ENCODE results near the gene ARL8B. TPM values are rescaled to one million over a fixed set of nuclear protein-coding genes. Genes with fewer than 3 reads are reported as not detected.

ARL8B gene
- 10 to 100 TPM; 22.8 to 80.2 (median 51.2) TPM for total RNA-seq

DNA sequence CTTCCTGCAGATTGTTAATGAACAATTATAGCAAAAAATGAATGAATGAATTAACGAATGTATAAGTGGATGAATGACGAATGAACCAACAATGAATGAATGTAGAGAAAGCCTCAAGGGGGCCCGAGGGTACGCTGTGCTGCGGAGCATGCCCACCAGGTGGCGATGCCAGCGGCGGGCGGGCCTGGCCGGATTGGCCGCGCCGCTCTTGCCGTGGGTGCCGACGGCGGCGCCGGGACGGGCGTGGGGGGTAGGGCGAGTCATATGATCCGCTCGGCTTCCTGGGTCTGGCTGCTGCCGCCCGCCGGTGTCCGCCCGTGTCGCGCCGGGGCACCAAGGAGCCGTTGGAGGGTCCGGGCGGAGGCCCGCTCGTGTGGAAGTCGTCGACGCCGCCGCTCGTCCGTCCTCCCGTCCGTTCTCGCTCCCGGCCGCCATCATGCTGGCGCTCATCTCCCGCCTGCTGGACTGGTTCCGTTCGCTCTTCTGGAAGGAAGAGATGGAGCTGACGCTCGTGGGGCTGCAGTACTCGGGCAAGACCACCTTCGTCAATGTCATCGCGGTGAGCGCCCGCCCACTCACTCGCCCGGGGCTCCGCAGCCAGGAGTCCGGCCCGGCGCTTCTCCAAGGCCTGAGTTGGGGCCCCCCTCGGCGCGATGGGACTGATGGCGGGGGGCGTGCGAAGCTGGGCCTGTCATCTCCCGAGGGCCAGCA is at the start of gene ARL8B:
ARL8B (plus strand) TSS at position 263 of the 711 bp plus-strand sequence; CDS start at position 437, 174 bp downstream.
- H3K9me3 ChIP-seq: no peaks in the 10 kb centered on the region
- peak within 1 kb of the TSS; percentile 94 to 100 for H3K4me3 ChIP-seq
- H3K27ac ChIP-seq: peak within 1 kb of the TSS; percentile 89 to 92
- DNase-seq: peak; percentile 82 to 88
- TF ChIP-seq POLR2A (IDR thresholded peaks at IDR 0.05): peak; percentile 35 to 74
- TF ChIP-seq, protein P1, sequence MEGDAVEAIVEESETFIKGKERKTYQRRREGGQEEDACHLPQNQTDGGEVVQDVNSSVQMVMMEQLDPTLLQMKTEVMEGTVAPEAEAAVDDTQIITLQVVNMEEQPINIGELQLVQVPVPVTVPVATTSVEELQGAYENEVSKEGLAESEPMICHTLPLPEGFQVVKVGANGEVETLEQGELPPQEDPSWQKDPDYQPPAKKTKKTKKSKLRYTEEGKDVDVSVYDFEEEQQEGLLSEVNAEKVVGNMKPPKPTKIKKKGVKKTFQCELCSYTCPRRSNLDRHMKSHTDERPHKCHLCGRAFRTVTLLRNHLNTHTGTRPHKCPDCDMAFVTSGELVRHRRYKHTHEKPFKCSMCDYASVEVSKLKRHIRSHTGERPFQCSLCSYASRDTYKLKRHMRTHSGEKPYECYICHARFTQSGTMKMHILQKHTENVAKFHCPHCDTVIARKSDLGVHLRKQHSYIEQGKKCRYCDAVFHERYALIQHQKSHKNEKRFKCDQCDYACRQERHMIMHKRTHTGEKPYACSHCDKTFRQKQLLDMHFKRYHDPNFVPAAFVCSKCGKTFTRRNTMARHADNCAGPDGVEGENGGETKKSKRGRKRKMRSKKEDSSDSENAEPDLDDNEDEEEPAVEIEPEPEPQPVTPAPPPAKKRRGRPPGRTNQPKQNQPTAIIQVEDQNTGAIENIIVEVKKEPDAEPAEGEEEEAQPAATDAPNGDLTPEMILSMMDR (IDR thresholded peaks at IDR 0.05): peak; percentile 95 to 96 (median 95)
- intact Hi-C loops (cut with DNase I; ENCODE audit: low total_unique reads): no loop called here
- peaks cover 5 to 12% of the 10 kb centered on the region in 2 donors for H3K4me1 ChIP-seq
- no peaks in the 10 kb centered on the region for H3K27me3 ChIP-seq
- no peaks in the 10 kb centered on the region for H3K36me3 ChIP-seq

DNA sequence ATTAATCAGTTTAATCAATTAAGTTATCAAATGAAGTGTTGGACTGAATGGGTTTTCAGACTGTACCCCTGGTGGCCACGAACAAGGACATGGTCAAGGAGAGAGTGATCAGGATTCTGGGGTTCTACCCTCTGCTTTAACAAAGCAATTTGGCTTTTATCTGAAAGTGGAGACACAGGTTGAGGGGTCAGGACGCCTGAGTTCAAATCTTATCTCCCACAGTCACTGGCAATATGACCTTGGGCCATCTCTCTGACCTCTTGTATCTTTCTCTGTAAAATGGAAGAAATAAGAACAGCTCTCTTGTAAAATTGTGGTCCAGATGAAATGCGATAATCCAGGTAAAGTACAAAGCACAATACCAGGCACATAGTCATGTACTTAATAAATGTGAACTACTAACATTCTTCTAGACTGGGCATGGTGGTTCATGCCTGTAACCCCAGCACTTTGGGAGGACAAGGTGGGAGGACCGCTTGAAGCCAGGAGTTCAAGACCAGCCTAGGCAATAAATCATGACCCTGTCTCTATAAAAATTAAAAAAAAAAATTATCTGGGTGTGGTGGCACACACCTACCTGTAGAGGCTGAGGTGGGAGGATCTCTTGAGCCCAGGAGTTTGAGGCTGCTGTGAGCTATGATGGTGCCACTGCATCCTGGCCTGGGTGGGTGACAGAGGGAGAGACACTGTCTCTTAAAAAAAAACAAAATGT is 48.6 kb upstream of the ARL8B start:
- H3K4me3 ChIP-seq: no peak overlapping the region
- H3K4me1 ChIP-seq: no peaks in the 10 kb centered on the region
- no peaks in the 10 kb centered on the region for H3K27me3 ChIP-seq
- no peaks in the 10 kb centered on the region for H3K36me3 ChIP-seq
- TF ChIP-seq, protein P1 (IDR thresholded peaks at IDR 0.05): no peak
- no peak for TF ChIP-seq POLR2A (IDR thresholded peaks at IDR 0.05)
- no peak overlapping the region for H3K27ac ChIP-seq
- intact Hi-C loops (cut with DNase I; ENCODE audit: low total_unique reads): no loop called here
- no peaks in the 10 kb centered on the region for H3K9me3 ChIP-seq
- DNase-seq: no peak

DNA sequence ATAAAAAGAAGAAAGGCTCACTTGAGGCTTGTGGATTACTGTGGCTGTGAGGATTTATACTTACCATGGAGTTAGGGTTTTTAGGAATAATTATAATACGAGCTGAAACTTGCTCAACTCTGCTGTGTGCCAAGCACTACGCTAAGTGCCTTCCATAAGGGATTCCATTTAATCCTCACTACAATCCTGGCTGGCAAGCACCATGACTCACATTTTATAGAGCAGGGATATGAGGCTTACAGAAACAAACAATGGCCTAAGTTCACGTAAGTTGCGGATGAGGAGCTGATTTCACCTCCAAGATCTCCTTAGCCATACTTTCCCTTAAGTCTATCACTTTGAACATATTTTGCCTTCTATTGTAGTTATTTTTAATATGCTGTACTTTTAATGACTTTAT is 43.9 kb upstream of the ARL8B start:
- Histone ChIP-seq H3K4me1 (no peaks in the 10 kb centered on the region), H3K27ac (no peak overlapping the region), H3K36me3 (no peaks in the 10 kb centered on the region), H3K4me3 (no peak overlapping the region), H3K9me3 (no peaks in the 10 kb centered on the region), H3K27me3 (no peaks in the 10 kb centered on the region)
- no peak for TF ChIP-seq POLR2A (IDR thresholded peaks at IDR 0.05)
- TF ChIP-seq, protein P1 (IDR thresholded peaks at IDR 0.05): no peak
- intact Hi-C loops (cut with DNase I; ENCODE audit: low total_unique reads): no loop called here
- DNase-seq: no peak

DNA sequence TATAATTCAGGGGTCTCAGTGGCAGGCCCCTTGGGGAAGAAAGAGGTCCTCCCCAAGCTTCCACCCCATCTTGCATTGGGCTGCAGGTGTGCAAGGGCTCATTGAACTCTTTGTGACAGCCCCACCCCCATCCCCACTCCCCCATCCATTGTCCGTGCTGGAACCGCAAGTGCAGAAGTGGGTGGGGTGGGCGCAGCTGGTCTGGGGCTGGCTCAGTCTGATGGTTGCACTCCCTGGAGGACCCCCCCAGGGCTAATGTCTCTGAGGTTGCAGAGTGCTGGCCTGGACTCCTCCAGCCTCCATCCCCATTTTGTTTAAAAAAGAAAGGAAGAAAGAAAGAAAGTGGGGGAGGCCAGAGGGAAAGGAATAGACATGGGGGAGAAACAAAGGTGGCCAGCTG is 42.3 kb upstream of the ARL8B start:
- Histone ChIP-seq H3K4me3 (no peak overlapping the region), H3K27ac (no peak overlapping the region), H3K27me3 (no peaks in the 10 kb centered on the region), H3K4me1 (no peaks in the 10 kb centered on the region), H3K36me3 (no peaks in the 10 kb centered on the region), H3K9me3 (no peaks in the 10 kb centered on the region)
- TF ChIP-seq POLR2A (IDR thresholded peaks at IDR 0.05): no peak
- TF ChIP-seq, protein P1 (IDR thresholded peaks at IDR 0.05): no peak
- DNase-seq: no peak
- intact Hi-C loops (cut with DNase I; ENCODE audit: low total_unique reads): no loop called here
